HEK293 (cell line): ENCODE results near the gene KCNJ2.

Experiments used
- CTCF ChIA-PET: fragments of 350-600 bp; formaldehyde crosslinking; extraction: SDS; loops from one replicate; lab custom pipeline; 2021; ENCODE audit warnings: antibody characterized with exemption; lab: Yijun Ruan, JAX
- POLR2A ChIA-PET: fragments of 300-600 bp; formaldehyde crosslinking; extraction: SDS; loops from one replicate; lab custom pipeline; 2020; ENCODE audit warnings: antibody characterized with exemption, inconsistent platforms; lab: Yijun Ruan, JAX
- H3K27ac ChIP-seq: fragments of 200-500 bp; sonication (Bioruptor generic); 2 replicates; pipeline ENCODE4 v1.5.1; 2014; ENCODE audit warnings: low read depth, low read length, control low read depth, inconsistent platforms; ENCODE audit errors: extremely low read depth
- H3K36me3 ChIP-seq, 2 experiments: fragments of 200-500 bp in 1 of 2; sonication (Bioruptor generic) in 1 of 2; 1 replicate in 1 of 2; 2 replicates in 1 of 2; pipeline ENCODE4 v1.5.1; 2014 to 2017; ENCODE audit warnings: inconsistent platforms in 2 of 2, low read length in 2 of 2; ENCODE audit not compliant: control insufficient read depth in 2 of 2, insufficient read depth in 1 of 2
- H3K4me1 ChIP-seq: fragments of 200-500 bp; sonication (Bioruptor generic); 2 replicates; pipeline ENCODE4 v1.5.1; 2014; ENCODE audit warnings: mild to moderate bottlenecking, low read length, inconsistent platforms; ENCODE audit not compliant: control insufficient read depth, insufficient read depth
- H3K4me3 ChIP-seq: 2 replicates; pipeline ENCODE4 v1.5.1; 2011; ENCODE audit warnings: low read depth, mild to moderate bottlenecking, control low read depth, low read length, moderate library complexity
- H3K9me3 ChIP-seq: fragments of 200-500 bp; sonication (Bioruptor generic); 2 replicates; pipeline ENCODE4 v1.5.1; 2014; ENCODE audit warnings: low read depth, low read length, inconsistent platforms; ENCODE audit not compliant: control insufficient read depth, insufficient read depth
- ATF2 ChIP-seq: fragments of 450-650 bp; formaldehyde crosslinking; IDR thresholded peaks from 2 replicates; pipeline ENCODE4 v1.5.1; 2016; ENCODE audit warnings: missing biosample characterization, missing genetic modification characterization, low read depth
- KLF9 ChIP-seq: fragments of 450-650 bp; formaldehyde crosslinking; IDR thresholded peaks from 2 replicates; pipeline ENCODE4 v1.5.1; 2016; ENCODE audit warnings: missing biosample characterization, missing genetic modification characterization, low read depth
- OSR2 ChIP-seq: fragments of 450-650 bp; formaldehyde crosslinking; IDR thresholded peaks from 2 replicates; pipeline ENCODE4 v1.5.1; 2016; ENCODE audit warnings: missing biosample characterization, missing genetic modification characterization
- PRDM10 ChIP-seq: fragments of 450-650 bp; formaldehyde crosslinking; IDR thresholded peaks from 2 replicates; pipeline ENCODE4 v1.5.1; 2016; ENCODE audit warnings: missing biosample characterization, missing genetic modification characterization
- REPIN1 ChIP-seq: fragments of 450-650 bp; formaldehyde crosslinking; IDR thresholded peaks from 2 replicates; pipeline ENCODE4 v1.5.1; 2017; ENCODE audit warnings: missing biosample characterization, missing genetic modification characterization, low read depth
- SALL2 ChIP-seq: fragments of 450-650 bp; formaldehyde crosslinking; IDR thresholded peaks from 2 replicates; pipeline ENCODE4 v1.5.0; 2017; ENCODE audit warnings: missing biosample characterization, mild to moderate bottlenecking, missing genetic modification characterization, borderline replicate concordance
- SP2 ChIP-seq: fragments of 450-650 bp; formaldehyde crosslinking; IDR thresholded peaks from 2 replicates; pipeline ENCODE4 v1.5.1; 2016; ENCODE audit warnings: missing biosample characterization, missing genetic modification characterization
- SP7 ChIP-seq: fragments of 450-650 bp; formaldehyde crosslinking; IDR thresholded peaks from 2 replicates; pipeline ENCODE4 v1.5.1; 2016; ENCODE audit warnings: missing biosample characterization, missing genetic modification characterization
- TRIM28 ChIP-seq: IDR thresholded peaks from 2 replicates; pipeline ENCODE4 v1.6.1; 2011; ENCODE audit warnings: low read length, control low read depth, borderline replicate concordance
- YY1 ChIP-seq: fragments of 450-650 bp; formaldehyde crosslinking; IDR thresholded peaks from 2 replicates; pipeline ENCODE4 v1.5.1; 2018; ENCODE audit warnings: missing biosample characterization, missing genetic modification characterization
- ZBTB49 ChIP-seq: fragments of 450-650 bp; formaldehyde crosslinking; IDR thresholded peaks from 2 replicates; pipeline ENCODE4 v1.5.1; 2016; ENCODE audit warnings: missing biosample characterization, missing genetic modification characterization, low read depth
- ZEB2 ChIP-seq: fragments of 450-650 bp; formaldehyde crosslinking; IDR thresholded peaks from 2 replicates; pipeline ENCODE4 v1.5.1; 2016; ENCODE audit warnings: missing biosample characterization, missing genetic modification characterization
- ZIC2 ChIP-seq: fragments of 450-650 bp; formaldehyde crosslinking; IDR thresholded peaks from 2 replicates; pipeline ENCODE4 v1.5.1; 2016; ENCODE audit warnings: missing biosample characterization, missing genetic modification characterization
- ZNF10 ChIP-seq: fragments of 450-650 bp; formaldehyde crosslinking; IDR thresholded peaks from 2 replicates; pipeline ENCODE4 v1.5.1; 2017; ENCODE audit warnings: missing biosample characterization, missing genetic modification characterization
- ZNF112 ChIP-seq: fragments of 450-650 bp; formaldehyde crosslinking; IDR thresholded peaks from 2 replicates; pipeline ENCODE4 v1.5.0; 2017; ENCODE audit warnings: missing biosample characterization, missing genetic modification characterization
- ZNF138 ChIP-seq: fragments of 450-650 bp; formaldehyde crosslinking; IDR thresholded peaks from 2 replicates; pipeline ENCODE4 v1.5.1; 2016; ENCODE audit warnings: missing biosample characterization, missing genetic modification characterization, borderline replicate concordance
- ZNF433 ChIP-seq: fragments of 450-650 bp; formaldehyde crosslinking; IDR thresholded peaks from 2 replicates; pipeline ENCODE4 v1.5.1; 2016; ENCODE audit warnings: missing biosample characterization, missing genetic modification characterization, low read depth
- ZNF510 ChIP-seq: fragments of 450-650 bp; formaldehyde crosslinking; IDR thresholded peaks from 2 replicates; pipeline ENCODE4 v1.5.1; 2018; ENCODE audit warnings: mild to moderate bottlenecking, missing genetic modification characterization, missing biosample characterization; ENCODE audit not compliant: insufficient replicate concordance
- ZNF514 ChIP-seq: fragments of 450-650 bp; formaldehyde crosslinking; IDR thresholded peaks from 2 replicates; pipeline ENCODE4 v1.5.1; 2016; ENCODE audit warnings: missing biosample characterization, missing genetic modification characterization
- ZNF544 ChIP-seq: fragments of 450-650 bp; formaldehyde crosslinking; IDR thresholded peaks from 2 replicates; pipeline ENCODE4 v1.5.0; 2017; ENCODE audit warnings: missing biosample characterization, missing genetic modification characterization
- ZNF654 ChIP-seq: fragments of 450-650 bp; formaldehyde crosslinking; IDR thresholded peaks from 2 replicates; pipeline ENCODE4 v1.5.1; 2016; ENCODE audit warnings: low read depth, missing biosample characterization, missing genetic modification characterization
- ZNF747 ChIP-seq: fragments of 450-650 bp; formaldehyde crosslinking; IDR thresholded peaks from 2 replicates; pipeline ENCODE4 v1.5.1; 2016; ENCODE audit warnings: missing biosample characterization, missing genetic modification characterization
- ZNF791 ChIP-seq: fragments of 450-650 bp; formaldehyde crosslinking; IDR thresholded peaks from 2 replicates; pipeline ENCODE4 v1.5.1; 2016; ENCODE audit warnings: missing biosample characterization, missing genetic modification characterization
- ZNF837 ChIP-seq: fragments of 450-650 bp; formaldehyde crosslinking; IDR thresholded peaks from 2 replicates; pipeline ENCODE4 v1.5.1; 2016; ENCODE audit warnings: missing biosample characterization, missing genetic modification characterization
- ZSCAN5A ChIP-seq: fragments of 450-650 bp; formaldehyde crosslinking; IDR thresholded peaks from 2 replicates; pipeline ENCODE4 v1.5.1; 2016; ENCODE audit warnings: missing biosample characterization, missing genetic modification characterization

KCNJ2 gene

DNA sequence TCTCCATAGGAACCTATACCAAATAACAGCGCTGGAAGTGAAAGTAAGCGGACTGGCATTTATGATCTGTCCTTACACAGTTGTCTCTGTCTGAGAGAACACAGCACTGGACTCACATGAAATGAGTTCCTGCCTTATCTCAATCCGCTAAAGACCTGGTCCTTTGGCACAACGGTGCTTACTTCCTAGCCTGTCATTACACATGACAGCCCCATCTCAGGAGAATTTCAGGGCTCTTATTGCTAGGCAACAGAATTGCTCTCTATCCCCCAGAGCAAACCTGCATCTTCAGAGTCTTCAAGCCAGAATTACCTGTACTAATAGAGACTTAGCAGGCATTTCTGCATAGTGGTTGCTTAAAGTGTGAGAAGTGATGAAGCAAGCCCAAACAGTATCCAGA, 4.3 kb downstream of the KCNJ2 start (continued):
- TF ChIP-seq PRDM10 (no peak), ZNF433 (no peak), TRIM28 (no peak), ZSCAN5A (no peak), ZIC2 (no peak), ZNF514 (tag by site-specific recombination) (no peak), REPIN1 (tag by site-specific recombination) (no peak), ZNF138 (tag by site-specific recombination) (no peak), ZNF510 (tag by site-specific recombination) (no peak), SALL2 (tag by site-specific recombination) (no peak)

DNA sequence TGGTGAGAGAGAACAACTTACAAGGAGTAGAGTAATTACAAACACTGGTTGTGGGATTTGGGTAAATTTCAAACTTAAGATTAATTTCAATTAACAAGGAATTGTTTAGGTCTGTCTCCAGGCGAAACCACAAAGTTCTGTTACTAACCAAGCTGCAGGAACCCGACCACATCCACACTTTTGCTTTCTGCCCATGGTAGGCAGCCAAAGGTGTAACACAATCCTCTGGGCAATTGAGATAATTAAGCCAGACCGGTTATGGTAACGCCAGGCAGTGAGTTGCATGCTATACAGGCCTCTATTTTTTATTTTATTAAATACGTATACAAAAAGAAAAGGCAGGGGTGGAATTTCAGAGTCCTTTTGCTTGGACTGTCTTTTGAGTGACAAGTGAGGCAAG, 12.0 kb downstream of the KCNJ2 start:
- no peak for TF ChIP-seq ZNF654
- TF ChIP-seq ZNF747 (tag by site-specific recombination), result no peak
- no peak for TF ChIP-seq ZBTB49 (tag by site-specific recombination)
- no peak for TF ChIP-seq ZNF791 (tag by site-specific recombination)
- TF ChIP-seq ZNF10 (tag by site-specific recombination), result no peak
- no peak for TF ChIP-seq SP7 (tag by site-specific recombination)
- no peak for TF ChIP-seq KLF9
- no peak for TF ChIP-seq REPIN1 (tag by site-specific recombination)
- CTCF ChIA-PET, result interaction anchor here (0.6 kb wide), 1 partner anchor 12 kb away, joined by 4 read pairs; no protein-coding TSS in a partner anchor

DNA sequence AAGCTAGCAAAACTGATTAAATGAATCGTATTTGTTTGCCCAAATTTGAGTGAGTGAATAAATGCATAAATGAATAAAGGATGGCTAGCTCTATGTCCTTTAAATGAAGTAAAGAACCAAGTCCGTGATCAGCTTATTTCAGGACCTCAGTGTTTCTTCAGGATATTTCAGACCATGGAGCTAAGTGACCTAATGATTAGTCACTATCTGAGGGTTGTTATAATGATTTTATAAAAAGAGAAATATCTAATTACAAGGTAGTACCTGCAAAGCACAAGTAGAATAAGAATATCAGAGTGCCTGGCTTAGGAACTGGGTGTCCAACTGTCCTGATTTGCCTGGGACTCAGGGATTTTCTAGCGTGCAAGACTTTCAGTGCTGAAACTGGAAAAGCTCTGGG, 12.5 kb downstream of the KCNJ2 start:
- Histone ChIP-seq H3K36me3 (peaks cover 3 to 5% of the 10 kb centered on the region in 2 experiments; a peak in 2 of 3 replicates), H3K9me3 (no peaks in the 10 kb centered on the region), H3K27ac (no peak overlapping the region), H3K4me1 (no peaks in the 10 kb centered on the region), H3K4me3 (no peak overlapping the region)
- ChIA-PET CTCF (interaction anchor here (0.6 kb wide), 1 partner anchor 12 kb away, joined by 4 read pairs; no protein-coding TSS in a partner anchor), POLR2A (no interaction called here)
- TF ChIP-seq TRIM28, result no peak
- no peak for TF ChIP-seq ATF2 (tag by site-specific recombination)
- no peak for TF ChIP-seq ZSCAN5A
- TF ChIP-seq ZNF112 (tag by site-specific recombination), result no peak
- no peak for TF ChIP-seq YY1
- TF ChIP-seq SP2 (tag by site-specific recombination), result no peak
- no peak for TF ChIP-seq ZNF544 (tag by site-specific recombination)
- TF ChIP-seq ZNF837 (tag by site-specific recombination), result no peak
- TF ChIP-seq OSR2 (tag by site-specific recombination), result no peak
- TF ChIP-seq ZEB2 (tag by site-specific recombination), result no peak

More for the DNA sequence above, 12.0 kb downstream of the KCNJ2 start:
- H3K36me3 ChIP-seq, result peaks cover 3 to 5% of the 10 kb centered on the region in 2 experiments; a peak in 2 of 3 replicates
- POLR2A ChIA-PET, result no interaction called here
- H3K4me3 ChIP-seq, result no peak overlapping the region
- H3K27ac ChIP-seq, result no peak overlapping the region
- no peaks in the 10 kb centered on the region for H3K4me1 ChIP-seq
- H3K9me3 ChIP-seq, result no peaks in the 10 kb centered on the region
